Measurements from ENCODE around the gene PCDH10. TPM values are rescaled to one million over a fixed set of nuclear protein-coding genes. Genes with fewer than 3 reads are reported as not detected.

The PCDH10 gene
- total RNA-seq, 1 experiment from 2014 or later = not detected

DNA sequence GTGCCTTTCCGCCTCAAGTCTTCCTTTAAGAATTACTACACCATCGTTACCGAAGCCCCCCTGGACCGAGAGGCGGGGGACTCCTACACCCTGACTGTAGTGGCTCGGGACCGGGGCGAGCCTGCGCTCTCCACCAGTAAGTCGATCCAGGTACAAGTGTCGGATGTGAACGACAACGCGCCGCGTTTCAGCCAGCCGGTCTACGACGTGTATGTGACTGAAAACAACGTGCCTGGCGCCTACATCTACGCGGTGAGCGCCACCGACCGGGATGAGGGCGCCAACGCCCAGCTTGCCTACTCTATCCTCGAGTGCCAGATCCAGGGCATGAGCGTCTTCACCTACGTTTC, 2.2 kb downstream of the PCDH10 start:
- Histone ChIP-seq H3K9me2 (ENCODE audit: insufficient read depth) (no peaks in the 10 kb centered on the region), H2AFZ (no peak overlapping the region), H3K4me1 (replicated peaks; ENCODE audit: insufficient read depth) (no peaks in the 10 kb centered on the region), H3K9me3 (ENCODE audit: insufficient read depth, low read depth) (no peaks in the 10 kb centered on the region), H3F3A (ENCODE audit: insufficient read depth, low read depth) (no peaks in the 10 kb centered on the region), H3K4me2 (no peak overlapping the region), H4K20me1 (ENCODE audit: insufficient read depth) (no peaks in the 10 kb centered on the region), H3K4me3 (no peak overlapping the region), H3K36me3 (ENCODE audit: low read depth) (no peaks in the 10 kb centered on the region), H3K27me3 (ENCODE audit: insufficient read depth, low read depth) (no peaks in the 10 kb centered on the region), H3K79me2 (ENCODE audit: low read depth) (no peaks in the 10 kb centered on the region), H3K27ac (no peak overlapping the region)
- BruUV-seq (replicated peaks) = no TSS peak
- POLR2A ChIA-PET (ENCODE audit: unreplicated experiment) = no interaction called here
- no peak for DNase-seq
- CTCF ChIA-PET = no interaction called here
- no peak for TF ChIP-seq EZH2 (IDR thresholded peaks at IDR 0.05; ENCODE audit: low read depth)
- no peak for TF ChIP-seq CTCF (conservative IDR thresholded peaks at IDR 0.05)
- intact Hi-C loops (cut with micrococcal nuclease; ENCODE audit: unreplicated experiment) = no loop called here

DNA sequence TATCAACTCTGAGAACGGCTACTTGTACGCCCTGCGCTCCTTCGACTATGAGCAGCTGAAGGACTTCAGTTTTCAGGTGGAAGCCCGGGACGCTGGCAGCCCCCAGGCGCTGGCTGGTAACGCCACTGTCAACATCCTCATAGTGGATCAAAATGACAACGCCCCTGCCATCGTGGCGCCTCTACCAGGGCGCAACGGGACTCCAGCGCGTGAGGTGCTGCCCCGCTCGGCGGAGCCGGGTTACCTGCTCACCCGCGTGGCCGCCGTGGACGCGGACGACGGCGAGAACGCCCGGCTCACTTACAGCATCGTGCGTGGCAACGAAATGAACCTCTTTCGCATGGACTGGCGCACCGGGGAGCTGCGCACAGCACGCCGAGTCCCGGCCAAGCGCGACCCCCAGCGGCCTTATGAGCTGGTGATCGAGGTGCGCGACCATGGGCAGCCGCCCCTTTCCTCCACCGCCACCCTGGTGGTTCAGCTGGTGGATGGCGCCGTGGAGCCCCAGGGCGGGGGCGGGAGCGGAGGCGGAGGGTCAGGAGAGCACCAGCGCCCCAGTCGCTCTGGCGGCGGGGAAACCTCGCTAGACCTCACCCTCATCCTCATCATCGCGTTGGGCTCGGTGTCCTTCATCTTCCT, 2.7 kb downstream of the PCDH10 start:
- no peak overlapping the region for H3K4me3 ChIP-seq
- H2AFZ ChIP-seq = no peak overlapping the region
- no peaks in the 10 kb centered on the region for H3K9me3 ChIP-seq (ENCODE audit: insufficient read depth, low read depth)
- H3K27me3 ChIP-seq (ENCODE audit: insufficient read depth, low read depth) = no peaks in the 10 kb centered on the region
- no peaks in the 10 kb centered on the region for H3K36me3 ChIP-seq (ENCODE audit: low read depth)
- H4K20me1 ChIP-seq (ENCODE audit: insufficient read depth) = no peaks in the 10 kb centered on the region
- H3K79me2 ChIP-seq (ENCODE audit: low read depth) = no peaks in the 10 kb centered on the region
- no peaks in the 10 kb centered on the region for H3K9me2 ChIP-seq (ENCODE audit: insufficient read depth)
- no peaks in the 10 kb centered on the region for H3F3A ChIP-seq (ENCODE audit: insufficient read depth, low read depth)
- BruUV-seq (replicated peaks) = no TSS peak
- no peak overlapping the region for H3K27ac ChIP-seq
- no peaks in the 10 kb centered on the region for H3K4me1 ChIP-seq (replicated peaks; ENCODE audit: insufficient read depth)
- CTCF ChIA-PET = no interaction called here
- POLR2A ChIA-PET (ENCODE audit: unreplicated experiment) = no interaction called here
- no peak overlapping the region for H3K4me2 ChIP-seq
- DNase-seq = no peak
- intact Hi-C loops (cut with micrococcal nuclease; ENCODE audit: unreplicated experiment) = no loop called here
- TF ChIP-seq EZH2 (IDR thresholded peaks at IDR 0.05; ENCODE audit: low read depth) = no peak
- TF ChIP-seq CTCF (conservative IDR thresholded peaks at IDR 0.05) = no peak

GRCh38 chr4:133152330-133152821, 3.3 kb downstream of the PCDH10 start:
- no TSS peak for BruUV-seq (replicated peaks)
- ChIA-PET POLR2A (ENCODE audit: unreplicated experiment) (no interaction called here), CTCF (no interaction called here)
- no peaks in the 10 kb centered on the region for H3K79me2 ChIP-seq (ENCODE audit: low read depth)
- H3K36me3 ChIP-seq (ENCODE audit: low read depth) = no peaks in the 10 kb centered on the region
- no peak overlapping the region for H3K27ac ChIP-seq
- H4K20me1 ChIP-seq (ENCODE audit: insufficient read depth) = no peaks in the 10 kb centered on the region
- H2AFZ ChIP-seq = no peak overlapping the region
- no peak for DNase-seq
- no peak overlapping the region for H3K4me2 ChIP-seq
- no peaks in the 10 kb centered on the region for H3K9me2 ChIP-seq (ENCODE audit: insufficient read depth)
- intact Hi-C loops (cut with micrococcal nuclease; ENCODE audit: unreplicated experiment) = no loop called here
- no peaks in the 10 kb centered on the region for H3K9me3 ChIP-seq (ENCODE audit: insufficient read depth, low read depth)
- no peaks in the 10 kb centered on the region for H3K27me3 ChIP-seq (ENCODE audit: insufficient read depth, low read depth)
- no peaks in the 10 kb centered on the region for H3K4me1 ChIP-seq (replicated peaks; ENCODE audit: insufficient read depth)
- H3K4me3 ChIP-seq = no peak overlapping the region
- H3F3A ChIP-seq (ENCODE audit: insufficient read depth, low read depth) = no peaks in the 10 kb centered on the region
- TF ChIP-seq EZH2 (IDR thresholded peaks at IDR 0.05; ENCODE audit: low read depth) (no peak), CTCF (conservative IDR thresholded peaks at IDR 0.05) (no peak)

Measured in PC-9 (cell line).